HG02885 (cell line): ENCODE measurements around the gene PITPNM2.
"Not testable (repeated sequence)": the region's sequence is repeated elsewhere in the genome, so short reads cannot be mapped to it uniquely, and the experiment has no call there.

Experiments used
- ATAC-seq: cut with Tn5 transposase; IDR thresholded peaks from one replicate; pipeline ENCODE4 v1.9.1; 2021; ENCODE audit warnings: mild to moderate bottlenecking; ENCODE audit not compliant: unreplicated experiment, poor library complexity

Gene PITPNM2

DNA sequence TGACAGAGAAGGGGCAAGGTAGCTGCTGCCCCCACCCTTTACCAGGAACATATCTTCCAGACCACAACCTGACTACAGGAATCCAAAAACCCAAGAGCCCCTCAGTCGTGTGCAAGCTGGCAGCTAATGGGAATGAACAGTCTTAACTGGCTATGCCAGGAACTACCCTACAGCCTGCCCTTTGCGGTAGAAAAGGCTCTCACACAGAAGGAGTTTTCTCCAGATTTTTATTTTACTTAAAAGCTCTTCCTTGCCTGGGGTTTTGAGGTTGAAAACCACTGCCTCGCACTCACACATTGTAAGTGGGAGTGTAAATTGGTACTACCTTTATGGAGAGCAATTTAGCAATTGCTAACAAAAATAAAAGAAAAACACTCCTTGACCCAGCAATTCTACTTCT, 28.3 kb downstream of the PITPNM2 start:
- ATAC-seq, result no peak

DNA sequence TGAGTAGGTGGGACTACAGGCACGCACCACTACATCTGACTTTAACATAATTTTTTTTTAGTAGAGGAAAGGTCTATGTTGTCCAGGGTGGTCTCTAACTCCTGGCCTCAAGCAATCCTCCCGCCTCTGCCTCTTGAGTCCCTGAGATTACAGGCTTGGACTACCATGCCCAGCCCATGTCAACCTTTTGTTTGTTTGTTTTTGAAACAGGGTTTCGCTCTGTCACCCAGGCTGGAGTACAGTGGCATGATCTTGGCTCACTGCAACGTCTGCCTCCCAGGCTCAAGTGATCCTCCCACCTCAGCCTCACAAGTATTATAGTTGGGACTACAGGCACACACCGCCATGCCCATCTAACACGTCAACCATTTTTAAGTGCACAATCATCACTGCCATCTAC, 29.2 kb downstream of the PITPNM2 start:
- ATAC-seq, result no peak

DNA sequence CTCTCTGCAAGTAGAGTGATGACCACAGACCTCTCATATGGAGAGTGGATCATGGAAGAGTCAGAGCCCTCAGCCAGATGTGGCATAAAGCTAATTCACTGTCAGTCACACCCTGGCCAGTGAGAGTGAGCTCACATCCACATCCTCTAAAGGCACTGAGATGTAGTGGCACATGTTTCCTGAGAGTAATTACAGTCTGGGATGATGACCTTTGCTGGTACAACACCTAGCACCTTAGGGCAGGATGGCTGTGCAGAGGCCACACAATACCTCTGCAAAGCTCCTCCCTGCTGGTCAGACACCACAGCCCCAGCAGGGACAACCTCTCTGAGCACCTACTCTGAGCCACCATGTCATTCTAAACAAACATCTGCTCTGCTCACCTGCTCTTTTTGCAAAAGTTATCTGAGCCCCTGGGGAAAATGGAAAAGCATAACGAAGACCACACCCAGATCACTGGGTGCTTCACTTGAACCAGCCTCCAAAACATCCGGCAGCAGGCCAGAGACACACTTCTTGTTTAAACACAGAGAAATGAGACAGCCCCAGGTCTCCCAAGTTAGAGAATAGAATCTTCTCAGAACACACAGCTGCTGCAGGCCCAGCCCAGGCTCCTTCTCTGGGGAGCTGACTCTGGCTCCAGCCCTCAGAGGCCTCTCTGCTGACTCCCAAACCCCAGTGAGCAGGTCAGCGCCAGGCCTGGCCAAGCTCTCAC, 30.3 kb downstream of the PITPNM2 start:
- ATAC-seq, result peak; percentile 22

DNA sequence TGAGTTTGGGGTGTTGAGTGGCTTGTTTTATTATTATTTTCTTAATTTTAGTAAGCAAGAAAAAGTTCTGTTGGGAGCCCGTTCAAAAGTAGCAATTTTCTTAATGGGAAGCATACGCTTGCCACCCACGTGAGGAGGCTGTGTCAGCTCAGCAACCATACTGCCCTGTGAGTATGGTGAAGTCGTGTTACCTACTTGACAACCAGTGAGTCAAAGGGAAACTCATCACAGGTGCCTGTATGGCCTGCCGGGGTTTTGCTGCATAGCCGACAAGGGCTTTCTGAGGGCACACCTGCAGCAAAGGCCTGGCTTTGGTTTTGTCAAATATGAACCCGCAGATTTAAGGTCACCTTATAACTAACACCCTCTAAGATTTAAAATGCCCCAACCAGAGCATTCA, 31.1 kb downstream of the PITPNM2 start:
- ATAC-seq, result peak; percentile 89

GRCh38 chr12:123118497-123118896, 32.4 kb downstream of the PITPNM2 start:
- no peak for ATAC-seq

DNA sequence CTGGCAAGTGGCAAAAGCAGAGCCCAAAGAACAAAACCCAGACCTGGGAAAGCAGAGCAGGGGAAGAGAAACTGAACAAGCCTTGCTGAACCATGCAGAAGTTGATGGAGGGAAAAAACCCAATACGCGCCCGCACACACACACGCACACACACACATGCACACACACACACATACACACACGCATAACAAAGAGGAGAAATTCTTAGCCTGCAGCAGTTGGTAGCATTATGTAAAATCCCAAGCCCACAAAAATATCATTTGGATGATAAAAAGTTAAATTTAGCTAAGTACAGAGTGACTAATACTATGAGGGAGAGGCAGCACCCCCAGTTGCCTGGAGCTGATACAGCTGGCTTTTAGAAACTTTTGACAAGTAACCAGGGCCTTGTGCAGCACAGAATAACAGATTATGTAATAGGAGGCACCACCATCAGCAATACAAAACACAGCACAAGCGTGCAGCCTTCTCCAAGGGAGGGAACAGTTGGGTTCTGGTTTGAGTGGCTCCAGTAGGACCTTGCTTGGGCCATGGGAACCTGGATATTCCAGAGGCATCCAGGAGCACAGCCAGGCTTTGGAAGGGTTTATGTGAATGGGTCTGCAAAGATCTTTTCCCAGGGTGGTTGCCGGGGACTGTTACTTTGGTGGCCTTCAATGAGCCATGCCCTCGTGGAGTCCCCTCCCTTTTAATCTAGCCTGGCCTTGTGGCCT, 35.3 kb downstream of the PITPNM2 start:
- no peak for ATAC-seq

DNA sequence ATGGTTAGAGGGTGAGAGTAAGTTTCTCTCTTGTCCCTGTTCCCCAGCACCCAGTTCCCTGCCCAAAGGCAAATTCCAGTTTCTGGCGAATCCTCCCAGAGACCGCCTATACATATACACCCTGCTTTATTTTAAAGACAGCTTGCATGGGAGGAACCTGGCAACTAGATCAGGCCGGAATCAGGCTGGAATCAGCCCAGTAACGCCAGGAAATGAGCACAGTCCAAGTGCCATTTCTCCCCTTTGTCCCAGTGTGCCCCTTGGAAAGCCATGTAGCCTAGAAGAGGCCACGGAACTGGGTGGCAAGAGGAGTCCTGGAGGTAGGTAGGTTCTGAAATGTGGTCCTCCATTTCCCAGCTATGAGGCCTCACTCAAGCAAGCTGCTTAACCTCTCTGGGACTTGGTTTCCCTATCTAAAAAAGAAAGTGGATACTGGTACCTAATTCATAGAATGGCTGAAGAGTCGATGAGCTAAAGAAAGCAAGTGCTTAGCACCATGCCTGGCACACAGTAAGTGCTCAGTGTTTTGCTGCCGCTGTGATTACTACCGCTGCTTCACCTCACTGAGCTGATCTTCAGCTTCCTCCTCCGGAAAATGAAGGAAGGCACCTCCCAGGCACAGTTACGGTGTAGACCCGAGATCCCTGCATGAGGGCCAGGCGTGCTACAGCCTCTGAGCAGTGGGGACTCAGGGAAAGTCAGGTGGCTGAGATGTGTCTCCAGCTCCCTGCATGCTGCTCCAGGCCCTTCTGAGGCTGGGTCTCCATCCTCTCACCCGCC, 36.4 kb downstream of the PITPNM2 start:
- no peak for ATAC-seq

- no peak for ATAC-seq
Observed at GRCh38 chr12:123113026-123113425, 37.9 kb downstream of the PITPNM2 start.

DNA sequence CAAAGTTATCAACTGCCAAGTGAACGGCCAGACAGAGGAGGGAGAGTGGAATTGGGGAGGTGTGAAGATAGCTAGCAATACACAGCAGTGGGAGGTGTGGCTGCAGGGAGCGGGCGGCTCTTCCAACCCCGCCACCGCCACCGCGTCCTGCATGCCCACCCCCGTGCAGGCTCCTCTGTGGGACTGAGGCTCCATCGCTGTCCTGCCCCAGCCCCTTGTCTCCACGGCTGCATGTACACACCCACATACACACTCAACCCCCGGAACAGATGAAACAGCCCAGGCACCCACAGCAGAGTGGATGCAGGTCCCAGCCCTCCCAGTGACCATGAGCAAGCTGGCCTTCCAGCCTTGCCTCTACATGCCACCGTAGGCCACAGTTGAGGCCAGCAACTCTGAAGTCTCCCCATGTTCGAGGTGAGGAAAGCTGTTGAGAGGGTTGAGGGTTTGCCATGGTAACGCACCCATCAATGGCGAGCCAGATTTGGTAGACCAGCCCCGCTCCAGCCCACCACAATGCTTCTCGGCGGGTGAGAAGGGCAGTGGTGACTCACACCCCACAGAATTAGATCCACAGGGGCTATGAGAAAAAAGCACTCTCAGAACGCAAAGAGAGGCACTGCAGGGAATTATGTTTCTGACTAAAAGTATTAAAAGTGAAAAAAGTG, 39.3 kb downstream of the PITPNM2 start:
- no peak for ATAC-seq

- ATAC-seq, result no peak
Observed at GRCh38 chr12:123109319-123109772, 41.5 kb downstream of the PITPNM2 start.

DNA sequence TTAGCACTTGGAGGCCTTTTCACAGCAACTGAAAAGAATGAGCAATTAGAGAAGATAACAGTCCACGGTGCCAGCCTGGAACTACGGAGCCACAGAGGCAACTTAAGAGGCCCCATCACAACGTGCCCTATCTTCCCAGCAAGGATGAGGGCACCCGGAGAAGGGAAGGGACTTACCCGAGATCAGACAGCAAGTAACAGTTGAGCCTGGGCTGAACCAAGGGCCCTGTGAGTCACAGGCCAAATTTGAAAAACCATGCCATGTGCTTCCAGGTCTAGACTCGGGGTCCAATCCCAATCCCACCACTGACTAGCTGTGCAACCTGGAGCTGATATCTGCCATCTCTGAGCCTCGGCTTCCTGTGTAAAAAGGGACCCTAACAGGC, 42.2 kb downstream of the PITPNM2 start:
- ATAC-seq, result no peak

- no peak for ATAC-seq
Observed at GRCh38 chr12:123107926-123108681, 42.8 kb downstream of the PITPNM2 start.

GRCh38 chr12:123106640-123107359, 44.1 kb downstream of the PITPNM2 start:
- no peak for ATAC-seq

DNA sequence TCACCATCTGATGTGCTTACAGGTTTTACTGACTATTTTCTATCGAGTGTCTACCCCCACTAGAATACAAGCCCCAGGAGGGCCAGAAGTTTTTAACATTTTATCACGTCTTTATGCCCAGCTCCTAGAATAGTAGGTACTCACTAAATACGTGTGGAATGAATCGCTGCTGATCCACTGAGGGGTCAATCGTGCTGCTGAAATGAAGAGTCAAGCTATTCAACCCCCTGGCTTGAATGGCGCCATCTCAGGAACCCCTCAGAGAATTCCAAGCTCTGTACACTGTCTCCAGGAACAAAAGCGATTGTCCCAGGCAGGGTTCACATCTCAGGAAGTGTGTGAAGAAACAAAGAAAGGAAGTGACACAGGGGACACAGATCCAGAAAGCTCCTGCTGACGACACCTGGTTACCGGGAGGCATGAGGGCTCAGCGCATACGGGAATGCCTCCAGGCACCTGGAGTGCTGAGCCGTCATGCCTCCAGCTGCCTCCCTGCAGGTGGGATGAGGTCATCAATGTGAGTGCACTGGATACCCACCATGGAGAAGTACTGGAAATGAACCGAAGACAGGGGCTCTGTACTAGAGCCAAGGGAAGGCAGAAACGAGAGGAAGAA, 45.6 kb downstream of the PITPNM2 start:
- ATAC-seq, result no peak

DNA sequence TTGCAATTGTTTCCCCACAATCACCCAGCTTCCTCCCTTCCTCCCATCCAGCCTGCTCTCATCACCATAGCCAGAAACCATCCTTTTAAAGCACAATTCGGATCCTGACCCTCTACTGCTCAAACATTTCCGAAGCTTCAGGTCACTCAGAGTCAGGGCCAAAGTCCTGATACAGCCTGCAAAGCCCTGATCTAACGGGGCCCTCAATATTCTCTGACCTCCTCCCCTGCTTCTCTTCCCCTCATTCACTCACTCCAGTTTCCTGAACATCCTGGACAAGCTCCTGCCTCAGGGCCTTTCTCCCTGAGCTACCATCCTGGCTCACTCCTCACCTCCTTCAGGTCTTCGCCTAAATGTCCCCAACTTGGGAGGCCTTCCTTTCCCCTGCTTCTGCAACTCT, 46.1 kb downstream of the PITPNM2 start:
- no peak for ATAC-seq

DNA sequence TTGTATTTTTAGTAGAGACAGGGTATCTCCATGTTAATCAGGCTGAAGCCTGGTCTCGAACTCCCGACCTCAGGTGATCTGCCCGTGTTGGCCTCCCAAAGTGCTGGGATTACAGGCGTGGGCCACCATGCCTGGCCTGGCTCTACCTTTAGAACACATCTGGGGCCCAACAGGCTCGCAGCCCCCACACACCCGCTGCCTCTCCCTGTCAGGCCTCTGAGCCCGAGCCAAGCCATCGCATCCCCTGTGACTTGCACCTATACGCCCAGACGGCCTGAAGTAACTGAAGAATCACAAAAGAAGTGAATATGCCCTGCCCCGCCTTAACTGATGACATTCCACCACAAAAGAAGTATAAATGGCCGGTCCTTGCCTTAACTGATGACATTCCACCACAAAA, 46.8 kb downstream of the PITPNM2 start:
- not testable (repeated sequence) for ATAC-seq

- no peak for ATAC-seq
Observed at GRCh38 chr12:123102781-123103503, 47.9 kb downstream of the PITPNM2 start.

GRCh38 chr12:123102366-123102765, 48.5 kb downstream of the PITPNM2 start:
- no peak for ATAC-seq
